NCI-H82 treated with DMSO at 0.1 percent for 48 hours (cell line): ENCODE measurements around the gene NEAT1.

Experiments
- DNase-seq: peaks from one replicate; lab custom pipeline; 2025; ENCODE audit not compliant: unreplicated experiment; lab: John Stamatoyannopoulos, UW

Gene NEAT1

GRCh38 chr11:65389294-65389980 lies 33.2 kb upstream of the NEAT1 start:
- no peak for DNase-seq

- DNase-seq: no peak
Measured at GRCh38 chr11:65390099-65390941, 32.3 kb upstream of the NEAT1 start.

- DNase-seq: no peak
Measured at GRCh38 chr11:65390996-65391395, 31.6 kb upstream of the NEAT1 start.

- DNase-seq: no peak
Measured at GRCh38 chr11:65392186-65392829, 30.3 kb upstream of the NEAT1 start.

- no peak for DNase-seq
Measured at GRCh38 chr11:65392899-65393298, 29.7 kb upstream of the NEAT1 start.

- no peak for DNase-seq
Measured at GRCh38 chr11:65393513-65394079, 29.0 kb upstream of the NEAT1 start.

- DNase-seq: no peak
Measured at GRCh38 chr11:65394125-65394536, 28.5 kb upstream of the NEAT1 start.

- no peak for DNase-seq
Measured at GRCh38 chr11:65395961-65396530, 26.6 kb upstream of the NEAT1 start.

GRCh38 chr11:65396769-65397745 lies 25.5 kb upstream of the NEAT1 start:
- DNase-seq: no peak

- DNase-seq: no peak
Measured at GRCh38 chr11:65398362-65398910, 24.2 kb upstream of the NEAT1 start.

- no peak for DNase-seq
Measured at GRCh38 chr11:65399249-65399648, 23.3 kb upstream of the NEAT1 start.

GRCh38 chr11:65399845-65400244 lies 22.8 kb upstream of the NEAT1 start:
- no peak for DNase-seq

- DNase-seq: no peak
Measured at GRCh38 chr11:65400307-65401072, 22.1 kb upstream of the NEAT1 start.

- no peak for DNase-seq
Measured at GRCh38 chr11:65401073-65401802, 21.4 kb upstream of the NEAT1 start.

- no peak for DNase-seq
Measured at GRCh38 chr11:65401803-65402248, 20.8 kb upstream of the NEAT1 start.

GRCh38 chr11:65402790-65403189 lies 19.8 kb upstream of the NEAT1 start:
- no peak for DNase-seq

GRCh38 chr11:65403607-65404121 lies 18.9 kb upstream of the NEAT1 start:
- no peak for DNase-seq

- no peak for DNase-seq
Measured at GRCh38 chr11:65404210-65404609, 18.4 kb upstream of the NEAT1 start.
